ENCODE results near the gene CNTNAP4.

Gene CNTNAP4

DNA sequence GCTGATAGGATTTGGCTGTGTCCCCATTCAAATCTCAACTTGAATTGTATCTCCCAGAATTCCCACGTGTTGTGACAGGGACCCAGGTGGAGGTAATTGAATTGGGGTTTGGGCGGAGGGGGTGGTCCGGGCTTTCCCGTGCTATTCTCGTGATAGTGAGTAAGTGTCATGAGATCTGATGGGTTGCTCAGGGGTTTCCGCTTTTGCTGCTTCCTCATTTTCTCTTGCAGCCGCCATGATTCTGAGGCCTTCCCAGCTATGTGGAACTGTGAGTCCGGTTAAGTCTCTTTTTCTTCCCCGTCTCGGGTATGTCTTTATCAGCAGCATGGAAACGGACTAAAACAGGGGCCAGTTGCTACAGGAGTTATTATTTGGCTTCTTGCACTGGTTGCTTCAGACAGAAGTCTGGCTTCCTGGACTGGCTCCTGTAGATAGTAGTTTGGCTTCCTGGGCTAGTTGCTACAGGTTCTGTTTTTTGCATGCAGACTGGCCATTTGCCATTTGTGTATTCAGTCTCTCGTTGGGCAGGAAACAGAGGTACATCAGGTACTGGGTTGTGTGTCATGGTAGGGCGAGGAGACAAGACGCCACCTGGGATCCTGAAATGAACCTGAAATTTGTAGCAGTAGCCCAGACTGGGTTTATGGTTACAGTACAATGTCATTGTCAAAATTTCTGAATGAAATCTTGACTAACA lies 32.6 kb downstream of the CNTNAP4 start:
- no peak for DNase-seq

DNA sequence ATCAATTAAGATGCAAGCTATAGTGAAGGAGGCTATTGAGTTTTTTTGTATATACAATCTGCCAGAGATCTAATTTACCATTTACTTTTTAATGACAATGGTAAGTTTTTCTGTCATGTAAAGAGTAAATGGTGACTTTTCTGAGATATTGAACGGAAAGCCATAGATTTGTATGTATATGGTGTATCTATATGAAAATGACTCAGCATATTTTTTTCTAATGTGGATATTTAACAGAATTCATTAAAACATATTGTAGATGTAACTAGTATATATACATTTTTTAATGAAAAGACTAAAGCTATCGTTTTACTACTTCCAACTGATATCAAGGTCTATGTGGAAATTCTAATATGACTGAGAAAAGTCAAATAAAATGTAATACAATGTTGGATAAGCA lies 34.1 kb downstream of the CNTNAP4 start:
- no peak for DNase-seq

DNA sequence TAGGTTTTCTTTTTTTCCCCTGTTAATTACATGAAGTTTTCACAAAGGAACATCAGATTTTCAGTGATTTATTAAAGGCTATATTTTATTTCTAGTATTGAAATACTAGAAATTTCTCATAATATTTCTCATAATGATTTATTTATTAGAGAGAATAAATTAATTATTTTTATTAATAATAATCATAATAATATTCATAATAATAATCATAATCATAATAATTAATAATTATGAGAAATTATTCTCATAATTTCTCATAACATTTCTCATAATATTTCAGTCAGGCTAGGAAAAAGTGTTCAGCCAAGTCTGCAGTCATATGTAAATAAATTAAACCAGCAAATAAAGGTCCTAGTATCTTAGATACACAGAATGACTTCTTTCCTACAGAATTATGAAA lies 41.4 kb downstream of the CNTNAP4 start:
- no peak for DNase-seq

DNA sequence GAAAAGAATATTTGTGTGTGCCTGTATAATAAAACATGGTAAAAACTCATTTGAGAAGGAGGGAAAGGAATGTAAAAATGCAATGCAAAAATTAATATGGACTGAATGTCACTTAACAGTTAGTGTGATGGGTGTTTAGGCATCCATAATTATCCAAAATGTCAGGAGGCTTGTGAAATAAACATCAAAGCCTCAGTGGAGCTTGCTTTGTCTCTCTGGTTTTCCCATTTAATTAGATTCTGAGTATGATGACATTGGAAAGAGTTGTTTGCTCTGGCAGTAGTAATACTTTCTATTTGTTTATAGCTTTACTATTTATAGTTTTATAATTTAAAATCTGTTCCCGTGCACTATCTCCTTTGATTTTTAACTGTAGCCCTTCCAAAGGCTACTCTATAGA lies 51.9 kb downstream of the CNTNAP4 start:
- no peak for DNase-seq

DNA sequence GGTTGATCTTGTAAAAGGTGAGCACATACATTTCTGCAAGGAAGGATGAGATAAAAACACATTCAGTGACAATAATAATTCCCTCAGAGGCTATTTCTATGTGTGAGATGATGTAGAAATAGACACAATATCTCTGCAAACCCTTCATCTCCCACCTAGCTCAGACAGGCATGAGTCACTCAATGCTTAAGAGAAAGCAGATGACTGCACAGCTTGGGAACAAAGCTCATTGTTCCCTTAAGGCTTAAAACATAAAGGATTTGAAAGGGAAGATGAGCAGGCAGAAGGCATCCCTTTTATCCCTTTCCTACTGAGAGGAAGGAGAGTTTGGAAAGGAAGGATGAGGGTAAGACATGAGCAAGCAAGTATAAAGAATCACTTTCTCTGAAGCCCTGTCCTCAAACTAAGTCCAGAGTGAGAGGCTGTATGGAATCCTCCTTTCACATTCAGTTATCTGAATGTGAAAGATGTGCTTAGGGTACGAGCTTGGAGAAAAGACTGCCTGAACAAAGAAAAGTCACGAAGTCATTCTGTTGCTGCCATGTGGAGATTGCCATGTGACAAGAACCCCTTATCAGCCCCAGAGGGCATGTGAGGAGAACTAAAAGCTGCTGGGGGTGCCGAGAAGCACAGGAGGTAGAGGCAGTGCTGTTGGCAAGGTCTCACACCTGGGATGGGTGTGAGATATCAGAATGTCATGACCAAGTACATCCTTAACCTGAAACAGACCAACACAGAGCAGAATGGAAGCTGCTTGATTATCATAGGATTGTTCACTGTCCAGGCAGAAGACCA lies 58.2 kb downstream of the CNTNAP4 start:
- DNase-seq = no peak

DNA sequence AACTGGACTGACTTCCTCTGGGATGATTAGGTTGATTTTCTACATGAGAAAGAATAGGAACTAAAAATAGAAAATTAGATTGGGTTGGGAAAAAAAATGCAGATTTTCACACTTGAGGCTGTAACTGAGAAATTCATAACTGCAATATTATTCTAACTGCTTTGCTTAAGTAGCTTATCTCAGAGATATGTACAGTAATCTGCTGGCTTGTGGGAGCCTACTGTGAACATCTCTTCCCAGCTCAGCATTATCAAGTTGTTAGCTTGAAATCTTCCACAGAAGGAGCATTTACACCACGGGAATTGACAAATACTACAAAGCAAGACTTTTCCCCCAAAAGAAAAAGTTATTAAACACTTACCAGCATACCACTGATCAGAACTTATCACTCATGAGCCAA lies 58.9 kb downstream of the CNTNAP4 start:
- DNase-seq = no peak

DNA sequence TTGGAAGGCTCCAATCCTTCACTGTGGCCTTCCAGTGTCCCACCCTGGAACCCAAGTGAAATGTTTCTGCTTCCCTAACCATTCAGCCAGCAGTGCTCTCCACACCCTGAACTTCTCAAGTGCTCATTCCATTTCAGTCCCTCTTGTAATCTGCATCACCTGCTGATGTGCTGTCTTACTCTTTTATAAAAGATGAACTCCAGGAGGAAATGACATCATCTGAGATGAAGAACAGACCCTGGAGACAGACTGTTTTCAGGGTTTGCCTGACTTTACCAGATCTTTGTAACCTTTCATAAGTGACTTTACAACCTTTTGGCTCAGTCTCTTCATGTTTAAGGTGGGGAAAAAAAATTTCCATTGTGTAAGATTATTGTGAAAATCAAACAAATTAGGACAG lies 61.3 kb downstream of the CNTNAP4 start:
- DNase-seq = no peak

DNA sequence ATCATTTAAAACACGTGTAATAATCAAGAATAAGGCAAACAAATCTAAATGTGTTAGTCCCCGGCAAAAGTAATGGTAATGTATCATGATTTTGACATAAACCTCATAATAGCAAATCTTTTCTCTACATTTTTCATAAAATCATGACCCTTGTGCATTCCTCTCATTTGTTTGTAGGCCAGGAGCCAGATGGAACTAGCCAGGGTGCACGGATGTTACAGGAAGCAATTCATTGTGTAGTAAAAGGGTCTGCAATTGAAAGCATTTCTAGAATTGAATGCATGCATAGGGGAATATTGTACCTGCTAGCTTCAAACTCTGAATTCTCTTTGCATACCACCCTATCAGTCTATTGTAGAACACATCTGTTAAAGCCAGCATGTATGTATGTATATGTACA lies 66.6 kb downstream of the CNTNAP4 start:
- no peak for DNase-seq

DNA sequence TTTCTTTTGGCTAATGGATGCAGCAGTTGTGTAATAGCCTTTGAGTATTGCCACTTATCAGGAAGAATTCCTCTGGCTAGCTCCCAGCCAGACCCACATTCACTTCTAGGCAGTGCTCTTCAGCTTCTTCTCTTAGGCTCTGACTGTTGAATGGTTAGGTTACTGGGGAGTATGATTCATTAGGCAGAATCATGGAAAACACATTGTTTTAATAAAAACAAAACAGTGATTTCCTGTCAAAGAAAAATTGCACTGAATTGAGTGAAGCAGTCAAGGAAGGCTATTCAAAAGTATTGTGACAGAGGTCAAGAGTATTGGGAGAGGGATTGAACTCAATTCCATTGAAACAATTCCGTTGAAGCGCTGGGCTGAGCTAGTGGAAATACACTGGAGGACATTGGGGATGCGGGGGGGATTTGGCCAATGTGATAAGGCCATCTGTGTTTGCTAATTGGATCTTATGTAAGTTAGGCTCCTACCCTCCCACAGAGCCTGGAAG lies 68.0 kb downstream of the CNTNAP4 start:
- no peak for DNase-seq

DNA sequence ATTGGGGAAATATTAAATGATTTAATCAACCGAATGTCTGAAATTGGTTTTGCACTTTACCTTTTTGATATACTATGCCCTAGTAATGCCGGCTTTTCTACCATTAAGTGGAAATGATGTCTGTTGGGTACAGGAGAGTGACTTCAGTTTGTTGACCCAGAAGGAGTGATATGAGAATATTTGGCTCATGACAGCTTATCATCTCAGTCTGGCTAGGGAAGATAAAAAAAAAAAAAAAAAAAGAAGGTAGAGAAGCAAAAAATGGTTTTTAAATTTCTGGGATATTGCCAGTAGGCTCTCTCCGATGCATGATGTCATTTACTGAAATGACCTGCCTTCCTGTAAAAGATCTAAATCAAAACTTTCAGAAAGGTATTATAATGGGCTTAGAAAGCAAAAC lies 69.0 kb downstream of the CNTNAP4 start:
- no peak for DNase-seq

DNA sequence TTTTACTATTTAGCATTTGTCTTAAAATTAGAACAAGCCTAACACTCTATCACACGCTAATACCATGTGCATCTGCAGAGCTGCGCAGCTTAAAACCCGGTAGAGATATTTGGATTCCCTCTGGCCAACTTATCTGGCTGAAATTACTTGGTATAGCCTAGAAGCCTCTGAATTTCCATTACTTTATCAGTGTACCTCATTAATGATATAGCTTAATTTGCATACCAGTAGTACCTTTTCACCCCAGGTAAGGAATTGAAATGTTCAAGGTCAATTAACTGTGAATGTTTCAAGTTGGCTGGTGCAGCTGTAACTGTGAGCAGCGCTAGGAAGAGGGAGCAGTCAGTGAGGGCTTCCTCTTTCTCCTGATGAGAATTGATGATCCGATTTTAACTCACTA lies 74.2 kb downstream of the CNTNAP4 start:
- DNase-seq = no peak

DNA sequence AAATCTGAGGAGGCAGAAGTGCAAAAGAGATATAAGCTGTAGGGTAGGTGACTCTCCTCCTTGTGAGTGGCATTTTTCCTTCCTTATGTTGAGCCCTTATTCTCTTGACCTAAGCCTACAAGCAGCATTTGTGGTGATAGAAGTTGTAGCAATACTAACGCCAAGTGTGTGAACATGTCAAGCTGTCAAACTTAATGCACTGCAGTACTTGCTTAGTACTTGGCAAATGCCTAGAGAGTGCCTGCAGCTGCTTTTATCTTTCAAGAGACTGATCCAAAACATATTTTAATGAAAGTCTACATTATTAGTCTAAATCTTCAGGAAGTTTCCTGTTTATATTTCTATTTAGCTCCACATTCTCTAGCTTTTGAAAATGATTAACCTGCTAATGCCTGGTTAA lies 83.2 kb downstream of the CNTNAP4 start:
- no peak for DNase-seq

DNA sequence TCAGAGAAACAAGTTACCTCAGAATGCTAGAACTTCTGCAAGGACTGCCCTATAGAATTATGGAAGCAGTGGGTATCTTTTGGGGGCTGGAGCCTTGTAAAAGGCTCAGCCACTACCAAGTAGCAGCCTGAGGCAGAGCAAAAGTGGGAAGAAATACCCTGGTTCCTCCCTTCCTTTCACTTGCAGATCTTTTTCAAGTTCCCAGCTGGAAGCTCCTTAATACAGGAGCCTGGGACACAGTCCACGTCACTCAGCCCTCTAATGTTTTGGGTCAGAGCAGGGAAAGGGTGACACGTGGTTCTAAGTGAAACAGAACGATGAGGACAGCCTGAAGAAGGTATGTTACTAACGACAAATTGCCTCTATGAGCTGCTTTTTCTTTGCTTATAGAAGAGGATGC lies 93.1 kb downstream of the CNTNAP4 start:
- DNase-seq = no peak

DNA sequence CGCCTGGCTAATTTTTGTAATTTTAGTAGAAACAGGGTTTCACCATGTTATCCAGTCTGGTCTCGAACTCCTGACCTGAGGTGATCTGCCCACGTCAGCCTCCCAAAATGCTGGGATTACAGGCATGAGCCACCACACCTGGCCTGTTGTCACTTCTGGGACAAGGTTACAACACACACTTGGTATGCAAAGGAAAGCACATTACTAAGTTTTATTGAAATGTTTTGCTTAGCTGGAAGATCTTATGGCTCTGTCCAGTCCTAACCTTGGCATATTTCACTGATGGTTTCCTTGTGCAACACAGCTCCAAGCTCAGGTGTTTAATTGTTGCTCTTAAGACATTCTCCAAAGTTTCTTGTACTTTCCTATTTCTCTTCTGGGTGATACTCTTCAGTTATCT lies 94.2 kb downstream of the CNTNAP4 start:
- no peak for DNase-seq

DNA sequence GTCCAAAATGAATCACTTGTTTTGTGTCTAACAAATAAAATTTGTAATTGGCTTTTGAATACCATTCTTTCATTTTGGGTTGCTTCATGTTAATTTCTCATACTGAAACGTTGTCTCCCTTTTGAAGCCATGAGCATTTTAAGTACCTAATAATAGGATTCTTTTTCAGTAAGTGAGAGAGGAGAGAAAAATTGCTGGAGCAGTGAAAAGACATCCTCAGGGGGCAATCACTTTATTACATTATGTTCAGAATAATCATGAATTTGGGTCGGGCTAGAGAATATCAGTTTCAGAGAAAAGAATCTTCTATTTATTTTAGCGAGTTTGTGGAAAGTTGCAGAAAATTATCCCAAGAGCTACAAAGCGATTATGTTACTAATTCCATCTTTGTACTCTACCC lies 96.8 kb downstream of the CNTNAP4 start:
- DNase-seq = no peak

DNA sequence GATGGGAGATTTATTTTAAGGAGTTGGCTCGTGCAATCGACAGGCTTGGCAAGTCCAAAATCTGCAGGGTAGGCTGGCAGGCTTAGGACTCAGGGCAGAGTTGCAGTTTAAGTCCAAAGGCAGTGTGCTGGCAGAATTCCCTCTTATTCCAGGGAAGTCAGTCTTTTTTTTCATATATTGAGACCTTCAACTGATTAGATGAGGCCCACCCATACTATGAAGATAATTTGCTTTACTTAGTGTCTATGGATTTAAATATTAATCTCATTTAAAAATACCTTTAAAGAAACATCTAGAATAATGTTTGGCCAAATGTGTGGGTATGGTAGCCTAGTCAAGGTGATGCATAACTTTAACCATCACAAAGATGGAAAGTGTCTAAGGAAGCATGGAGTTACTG lies 99.8 kb downstream of the CNTNAP4 start:
- no peak for DNase-seq

DNA sequence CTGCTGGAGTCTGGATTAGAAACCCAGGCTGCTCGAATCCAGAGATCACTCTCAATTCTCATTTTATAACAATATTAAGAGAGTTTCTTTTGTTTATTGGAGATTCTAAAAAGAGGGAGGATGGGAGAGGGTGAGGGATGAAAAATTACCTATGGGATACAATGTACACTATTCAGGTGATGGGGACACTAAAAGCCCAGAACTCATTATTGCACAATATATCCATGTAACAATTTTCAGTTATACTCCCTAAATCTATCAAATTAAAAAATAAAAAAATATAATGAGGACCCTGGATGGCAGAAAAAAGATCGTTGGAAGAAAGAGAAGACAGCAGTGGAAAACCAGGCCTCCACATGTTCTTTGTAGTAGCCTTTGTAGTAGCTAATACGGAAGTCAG lies 100.8 kb downstream of the CNTNAP4 start:
- DNase-seq = no peak

DNA sequence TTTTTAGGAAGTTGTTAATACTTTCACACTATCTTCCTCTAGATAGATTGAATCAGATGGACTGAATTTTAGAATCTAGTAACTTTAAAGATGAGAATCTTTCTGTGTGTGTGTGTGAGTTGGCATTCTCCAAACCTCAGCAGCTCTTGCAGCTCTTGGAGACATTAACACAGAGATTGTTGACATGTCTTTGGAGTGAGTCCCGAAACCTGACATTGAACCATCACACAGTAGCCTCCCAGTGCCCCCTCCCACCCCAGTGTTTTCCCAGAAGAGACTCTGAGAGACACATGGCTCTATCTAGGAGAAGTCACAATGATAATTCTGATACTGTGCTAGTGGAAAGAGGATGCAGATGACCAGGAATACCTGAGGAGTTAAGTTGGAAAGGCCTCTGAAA lies 103.9 kb downstream of the CNTNAP4 start:
- no peak for DNase-seq

DNA sequence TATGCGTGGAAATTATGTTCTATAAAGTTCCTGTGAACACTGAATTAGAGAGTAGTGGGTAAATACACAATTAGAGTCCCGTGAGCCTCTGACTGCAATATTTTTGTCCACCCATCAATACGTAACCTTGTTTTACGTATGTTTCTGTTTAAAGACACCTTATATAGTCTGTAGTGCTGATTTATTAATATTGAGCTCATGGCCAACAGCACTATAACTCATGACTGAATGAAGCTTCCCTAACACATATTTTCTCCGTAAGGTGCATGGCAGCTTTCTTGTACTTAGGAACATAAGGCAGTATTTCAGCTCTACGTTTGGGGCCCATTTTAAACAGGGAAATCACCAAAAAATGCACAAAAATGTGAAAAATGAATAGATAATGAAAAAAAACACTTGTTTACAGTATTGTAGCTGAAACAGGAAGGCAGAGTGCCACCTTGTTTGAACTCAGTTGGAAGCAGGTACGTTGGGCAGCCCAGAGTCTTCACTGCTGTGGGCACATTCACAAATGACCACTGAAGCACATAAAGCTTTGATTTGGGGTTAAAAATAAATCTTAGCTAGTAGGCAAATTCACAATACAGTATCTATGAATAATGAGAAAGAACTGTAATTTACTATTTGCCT lies 108.5 kb downstream of the CNTNAP4 start:
- DNase-seq = no peak

DNA sequence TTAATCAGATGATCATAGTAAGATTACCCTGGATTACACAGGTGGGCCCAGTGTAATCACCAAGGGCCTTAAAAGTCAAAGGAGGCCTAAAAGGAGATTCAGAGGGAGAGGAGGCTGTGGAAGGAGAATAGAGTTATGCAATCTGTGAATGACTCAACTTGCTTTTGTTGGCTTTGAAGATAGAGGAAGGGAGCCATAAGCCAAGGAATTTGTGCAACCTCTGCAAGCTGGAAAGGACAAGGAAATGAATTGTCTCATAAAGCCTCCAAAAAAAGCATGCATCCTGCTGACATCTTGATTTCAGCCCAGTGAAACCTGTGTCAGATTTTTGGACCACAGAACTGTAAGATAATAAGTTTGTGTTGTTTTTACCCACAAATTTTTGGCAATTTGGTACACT lies 109.6 kb downstream of the CNTNAP4 start:
- DNase-seq = no peak

DNA sequence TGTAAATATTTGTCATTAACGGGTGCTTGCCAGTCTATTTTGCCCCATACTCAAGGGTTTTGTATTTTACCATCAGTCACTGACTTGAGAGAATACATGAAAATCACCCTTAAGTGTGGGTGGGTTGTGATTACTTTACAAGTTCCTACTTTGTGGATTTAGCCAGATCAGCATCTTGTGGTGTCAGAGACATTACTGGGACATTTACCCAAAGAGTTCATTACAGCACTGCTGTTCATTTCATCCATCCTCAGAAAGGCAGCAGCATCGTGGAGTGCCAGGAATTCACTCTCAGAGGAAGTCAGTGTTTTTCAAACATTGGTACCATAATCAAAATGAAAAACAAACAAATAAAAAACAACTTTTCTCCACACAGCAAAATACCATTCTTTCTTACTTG lies 110.8 kb downstream of the CNTNAP4 start:
- DNase-seq = no peak

DNA sequence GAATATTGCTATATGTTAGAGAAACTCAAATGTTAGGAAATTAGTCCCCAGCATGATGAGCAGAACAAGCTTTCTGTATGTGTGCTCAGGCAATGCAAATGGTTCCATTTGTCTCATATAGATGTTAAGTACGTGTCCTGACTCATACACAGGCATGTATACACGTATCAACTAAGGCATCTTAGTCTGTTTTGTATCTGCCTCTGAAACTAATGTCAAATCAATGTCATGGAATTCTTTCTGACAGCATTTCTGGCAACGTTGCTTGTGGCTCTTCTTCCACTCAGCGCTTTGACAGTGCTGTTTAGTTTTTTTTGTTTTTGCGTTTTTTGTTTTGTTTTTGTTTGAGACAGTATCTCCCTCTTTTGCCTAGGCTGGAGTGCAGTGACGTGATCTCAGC lies 111.9 kb downstream of the CNTNAP4 start:
- no peak for DNase-seq

DNA sequence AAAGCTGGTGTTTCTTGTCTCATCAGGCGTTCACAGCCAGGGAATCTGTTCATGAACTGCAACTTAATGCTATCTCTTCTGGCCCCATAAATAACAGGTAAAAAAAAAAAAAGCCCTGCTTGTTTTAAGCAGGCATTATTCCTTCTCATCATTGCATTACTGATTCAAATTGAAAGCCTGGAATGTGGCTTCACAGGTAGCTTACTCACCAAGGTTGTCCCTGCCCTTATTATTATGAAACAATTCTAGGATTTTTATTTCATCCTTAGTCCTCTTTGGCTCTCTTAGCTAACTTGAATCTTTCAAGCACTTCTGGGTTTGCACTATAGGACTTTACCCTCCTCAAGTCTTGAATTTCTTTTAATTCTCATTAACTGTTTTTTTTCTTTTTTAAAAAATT lies 113.3 kb downstream of the CNTNAP4 start:
- no peak for DNase-seq

DNA sequence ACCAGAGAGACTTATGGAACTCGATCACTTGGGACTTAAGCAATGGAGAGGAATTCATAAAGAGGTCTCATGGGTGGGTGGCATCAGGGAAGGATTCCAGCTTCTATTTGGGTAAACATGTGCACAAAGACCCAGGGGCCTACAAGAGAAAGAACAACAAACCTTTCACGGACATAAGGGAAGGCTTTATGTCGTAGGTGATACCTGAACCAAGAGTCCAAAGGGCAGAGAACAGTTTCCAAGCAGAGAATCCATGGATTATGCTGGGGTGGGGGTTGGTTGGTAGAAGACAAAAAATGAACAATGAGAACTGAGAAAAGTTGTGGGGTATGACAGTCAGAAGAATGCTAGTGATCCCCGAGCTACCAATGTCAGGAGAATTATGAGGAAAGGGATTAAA lies 119.8 kb downstream of the CNTNAP4 start:
- DNase-seq = no peak
